Stomach (tissue), 9 donors: ENCODE measurements around the gene COPS7A. TPM values are rescaled to one million over a fixed set of nuclear protein-coding genes. Genes with fewer than 3 reads are reported as not detected.

Experiments used
- DNase-seq, 2 donors: peaks; one replicate each; pipeline versions ENCODE4 v3.0.0 to v3.0.0-alpha.2; 2013 to 2019
- H3K27ac ChIP-seq, 5 donors: fragments of 200-600 bp in 4 of 5; sonication (generic) in 4 of 5; one replicate each; pipeline ENCODE4 v1.5.1; 2013 to 2019; ENCODE audit warnings: mild to moderate bottlenecking in 1 of 5, moderate library complexity in 1 of 5
- H3K27me3 ChIP-seq, 3 donors: fragments of 200-600 bp; sonication (generic); one replicate each; pipeline ENCODE4 v1.5.1; 2017 to 2019; ENCODE audit warnings: mixed run types in 1 of 3
- H3K36me3 ChIP-seq, 4 donors: fragments of 200-600 bp; sonication (generic); 1 replicate in 3 of 4; 2 replicates in 1 of 4; pipeline ENCODE4 v1.5.1; 2016 to 2019
- H3K4me1 ChIP-seq, 4 donors: fragments of 200-600 bp; sonication (generic); one replicate each; pipeline ENCODE4 v1.5.1; 2016 to 2019
- H3K4me3 ChIP-seq, 4 donors: fragments of 200-600 bp; sonication (generic) in 3 of 4; one replicate each; pipeline ENCODE4 v1.5.1; 2016 to 2019; ENCODE audit warnings: mild to moderate bottlenecking in 1 of 4
- H3K9me3 ChIP-seq, 4 donors: fragments of 200-600 bp; sonication (generic); one replicate each; pipeline ENCODE4 v1.5.1; 2016 to 2019
- CTCF ChIP-seq, 7 experiments: fragments of 450-650 bp in 4 of 7; fragments of 200-600 bp in 3 of 7; sonication (generic) in 3 of 7; IDR thresholded peaks; one replicate each; pipeline ENCODE4 v1.5.1; 2016 to 2019; ENCODE audit warnings: antibody characterized with exemption in 7 of 7, control low read depth in 2 of 7, mild to moderate bottlenecking in 1 of 7
- EP300 ChIP-seq: sonication (generic); formaldehyde crosslinking; IDR thresholded peaks from one replicate; pipeline ENCODE4 v1.6.1; 2017; ENCODE audit warnings: antibody characterized with exemption
- POLR2A ChIP-seq, 4 donors: fragments of 450-650 bp; IDR thresholded peaks; one replicate each; pipeline ENCODE4 v1.6.1; 2016; ENCODE audit warnings: antibody characterized with exemption in 4 of 4, control low read depth in 2 of 4, mild to moderate bottlenecking in 1 of 4, moderate library complexity in 1 of 4
- POLR2AphosphoS5 ChIP-seq, 3 donors: sonication (generic); formaldehyde crosslinking; IDR thresholded peaks; one replicate each; pipeline ENCODE4 v1.6.1; 2016; ENCODE audit warnings: antibody characterized with exemption in 3 of 3
- WGBS, 5 donors: extraction: QIAGEN DNeasy Blood & Tissue Kit in 3 of 5; methylation state at CpG; one replicate each; pipeline versions ENCODE4 v1.1.5 to v1.1.7; 2013 to 2018; 5-methylcytosine and 5-hydroxymethylcytosine counted together
- intact Hi-C: fragments of 100-400 bp; cut with DNase I; formaldehyde crosslinking; loops from one replicate; pipeline ENCODE4 v1.15.1; 2023; ENCODE audit warnings: low total_unique reads
- polyA plus RNA-seq, 3 donors: library from polyadenylated mRNA; stranded (reverse); fragments of 200-250 nt; gene quantifications; one replicate each; pipeline ENCODE4 v1.2.3, GENCODE V29; 2013
- total RNA-seq, 5 donors: library from RNA; depleted of rRNA; stranded (reverse); fragments of >200 nt; gene quantifications; one replicate each; pipeline versions ENCODE4 v1.1.0 to v1.2.3, GENCODE V29; 2014 to 2016
- donor health status: healthy with polysubstance abuse.
- donor health status: Bipolar disorder and iron deficiency.
- donor health status: healthy.

COPS7A gene
- total and polyA plus RNA-seq, 8 donors = 5.8 to 54.2 (median 39.0) TPM

- H3K4me3 ChIP-seq = no peak overlapping the region
- peaks cover 0 to 37% (median under 1%) of the 10 kb centered on the region in 3 donors for H3K27me3 ChIP-seq
- DNase-seq = no peak
- no peak overlapping the region for H3K27ac ChIP-seq
- TF ChIP-seq CTCF (IDR thresholded peaks at IDR 0.05) (no peak), POLR2AphosphoS5 (IDR thresholded peaks at IDR 0.05) (no peak)
- H3K4me1 ChIP-seq = peaks cover 15 to 27% (median 20%) of the 10 kb centered on the region in 4 donors
- 57 to 75% (median 59%) methylated on average over 2 of the region's 2 CpGs for WGBS, 5 donors
- no peaks in the 10 kb centered on the region for H3K36me3 ChIP-seq
- intact Hi-C loops = no loop called here
- H3K9me3 ChIP-seq = no peaks in the 10 kb centered on the region
Measured at GRCh38 chr12:6692888-6693287, 31.0 kb upstream of the COPS7A start.

- H3K4me1 ChIP-seq = peaks cover 9 to 19% (median 11%) of the 10 kb centered on the region in 4 donors
- no peaks in the 10 kb centered on the region for H3K36me3 ChIP-seq
- peaks cover 2 to 47% (median 10%) of the 10 kb centered on the region in 3 donors for H3K27me3 ChIP-seq
- DNase-seq = no peak
- no peak overlapping the region for H3K4me3 ChIP-seq
- intact Hi-C loops = no loop called here
- H3K27ac ChIP-seq = no peak overlapping the region
- TF ChIP-seq EP300 (no peak), CTCF (IDR thresholded peaks at IDR 0.05) (no peak), POLR2A (IDR thresholded peaks at IDR 0.05) (no peak), POLR2AphosphoS5 (IDR thresholded peaks at IDR 0.05) (no peak)
- H3K9me3 ChIP-seq = no peaks in the 10 kb centered on the region
- 74 to 94% (median 79%) methylated on average over 4 of the region's 4 CpGs for WGBS, 5 donors
Measured at GRCh38 chr12:6693832-6694355, 30.0 kb upstream of the COPS7A start.

GRCh38 chr12:6694701-6695100 is 29.1 kb upstream of the COPS7A start:
- H3K4me3 ChIP-seq = no peak overlapping the region
- no peak for DNase-seq
- peaks cover 9 to 21% (median 16%) of the 10 kb centered on the region in 4 donors for H3K4me1 ChIP-seq
- WGBS, 5 donors = 69 to 78% (median 74%) methylated on average over 9 of the region's 9 CpGs
- H3K9me3 ChIP-seq = no peaks in the 10 kb centered on the region
- H3K36me3 ChIP-seq = no peaks in the 10 kb centered on the region
- intact Hi-C loops = no loop called here
- no peak overlapping the region for H3K27ac ChIP-seq
- H3K27me3 ChIP-seq = peaks cover 3 to 55% (median 18%) of the 10 kb centered on the region in 3 donors
- TF ChIP-seq CTCF (IDR thresholded peaks at IDR 0.05) (no peak), POLR2AphosphoS5 (IDR thresholded peaks at IDR 0.05) (no peak), POLR2A (IDR thresholded peaks at IDR 0.05) (no peak), EP300 (no peak)

DNA sequence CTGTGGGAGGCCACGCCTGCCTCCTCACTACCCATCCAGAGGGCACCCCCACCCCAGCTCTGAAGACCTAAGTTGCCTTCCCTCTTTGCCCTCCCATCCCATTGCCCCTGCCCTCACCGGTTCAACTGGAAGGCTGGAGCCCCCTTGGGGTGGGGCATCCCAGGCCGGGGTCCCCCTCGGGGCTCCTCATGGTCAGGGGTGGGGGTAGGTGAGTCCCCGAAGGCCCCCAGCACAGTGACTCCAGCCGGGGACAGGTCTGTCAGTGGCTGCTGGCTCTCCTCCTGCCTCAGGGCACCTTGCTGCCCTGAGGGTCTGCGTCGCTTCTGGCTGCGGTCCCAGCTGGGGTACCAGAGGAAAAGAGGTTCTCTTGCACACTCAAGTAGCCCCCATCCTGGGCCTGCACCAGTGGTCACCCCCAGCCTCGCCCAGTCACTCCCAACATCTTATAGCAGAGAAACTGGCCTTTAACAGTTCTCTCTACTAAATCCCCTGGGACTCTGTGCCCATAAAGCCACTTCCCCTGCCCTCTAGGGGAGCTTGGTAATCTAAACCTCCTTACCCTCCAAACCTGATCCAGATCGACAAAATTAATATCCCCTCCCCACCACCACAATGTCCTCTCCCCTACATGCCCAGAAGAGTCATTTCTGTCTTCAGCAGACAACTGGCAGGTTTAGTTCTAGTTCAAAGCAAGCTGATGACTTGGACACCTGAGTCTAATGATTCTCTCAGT is 28.4 kb upstream of the COPS7A start:
- Histone ChIP-seq H3K27me3 (peaks cover 6 to 63% (median 26%) of the 10 kb centered on the region in 3 donors), H3K27ac (no peak overlapping the region), H3K4me1 (peaks cover 10 to 22% (median 17%) of the 10 kb centered on the region in 4 donors), H3K9me3 (no peaks in the 10 kb centered on the region), H3K4me3 (no peak overlapping the region), H3K36me3 (no peaks in the 10 kb centered on the region)
- TF ChIP-seq CTCF (IDR thresholded peaks at IDR 0.05) (no peak), POLR2A (IDR thresholded peaks at IDR 0.05) (no peak), POLR2AphosphoS5 (IDR thresholded peaks at IDR 0.05) (no peak), EP300 (no peak)
- WGBS, 5 donors = 59 to 84% (median 71%) methylated on average over 6 to 11 of the region's 11 CpGs
- intact Hi-C loops = no loop called here
- DNase-seq = no peak
